Measurements from ENCODE around the gene LDAF1. TPM values are rescaled to one million over a fixed set of nuclear protein-coding genes. Genes with fewer than 3 reads are reported as not detected.
A peak's percentile ranks its signal among the peaks of the same experiment; 100 is the strongest.
"Not testable (repeated sequence)": the region's sequence is repeated elsewhere in the genome, so short reads cannot be mapped to it uniquely, and the experiment has no call there.

Gene LDAF1
- total and polyA plus RNA-seq, 10 of the 15 experiments (the other 5 are each of a cell fraction or from before 2014, with no cell fraction given), result 4.6 to 21.4 (median 6.6) TPM

GRCh38 chr16:21194771-21195301 is 36.4 kb downstream of the LDAF1 start:
- POLR2A ChIA-PET, result no interaction called here
- no peak for FAIRE-seq

DNA sequence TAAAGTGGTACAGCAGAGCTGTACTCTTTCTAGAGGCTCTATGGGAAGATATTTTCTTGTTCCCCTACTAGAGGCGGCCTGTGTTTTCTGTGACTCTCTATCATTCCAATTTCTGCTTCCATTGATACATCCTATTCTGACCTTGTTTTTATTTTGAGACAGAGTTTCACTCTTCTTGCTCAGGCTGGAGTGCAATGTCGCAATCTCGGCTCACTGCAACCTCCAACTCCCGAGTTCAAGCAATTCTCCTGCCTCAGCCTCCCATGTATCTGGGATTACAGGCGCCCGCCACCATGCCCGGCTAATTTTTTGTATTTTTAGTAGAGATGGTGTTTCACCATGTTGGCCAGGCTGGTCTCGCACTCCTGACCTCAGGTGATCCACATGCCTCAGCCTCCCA is 36.9 kb downstream of the LDAF1 start:
- DNase-seq (ENCODE audit: low read depth, low spot score); ATAC-seq; H4K20me1 ChIP-seq (ENCODE audit: control insufficient read depth, insufficient read depth); H3K79me2 ChIP-seq (ENCODE audit: control insufficient read depth, insufficient read depth, low read length); BruUV-seq (replicated peaks); H3K27me3 ChIP-seq (replicated peaks in 1 of 2; ENCODE audit: control insufficient read depth in 2 of 2, insufficient read depth in 2 of 2, low read length in 1 of 2); H3K9ac ChIP-seq (ENCODE audit: control insufficient read depth, insufficient read depth, low read length); H3K27ac ChIP-seq (ENCODE audit: control insufficient read depth, insufficient read depth); H3K36me3 ChIP-seq (ENCODE audit: control insufficient read depth in 2 of 2, insufficient read depth in 2 of 2, low read length in 1 of 2); in situ Hi-C loops (cut with MboI); H3K4me1 ChIP-seq (ENCODE audit: control insufficient read depth, insufficient read depth, low read length); POLR2A ChIA-PET; H2AFZ ChIP-seq (ENCODE audit: control insufficient read depth, low read depth, low read length); H3K9me3 ChIP-seq (replicated peaks; ENCODE audit: control insufficient read depth, insufficient read depth, low read length); intact Hi-C loops (cut with micrococcal nuclease; ENCODE audit: unreplicated experiment); H3K4me2 ChIP-seq (ENCODE audit: control insufficient read depth, insufficient read depth); H3K4me3 ChIP-seq; FAIRE-seq: not testable (repeated sequence)
- CTCF ChIA-PET, result interaction anchor here (0.6 to 3.4 kb wide), 3 partner anchors 105 to 1122 kb away, joined by 3 to 14 read pairs (median 4); no protein-coding TSS in a partner anchor
- WGBS (ENCODE audit: insufficient coverage, insufficient replicate concordance, low lambda C conversion rate, missing lambda C conversion rate), result 73% methylated on average over 8 of the region's 8 CpGs
- RAD21 ChIA-PET (ENCODE audit: unreplicated experiment), result interaction anchor here (0.8 to 1.5 kb wide), 3 partner anchors 80 to 105 kb away, joined by 3 to 5 read pairs (median 4); no protein-coding TSS in a partner anchor
- SMC1A ChIA-PET (ENCODE audit: uncharacterized antibody, unreplicated experiment), result interaction anchor here (1.4 to 1.8 kb wide), 4 partner anchors 19 to 105 kb away, joined by 3 to 6 read pairs (median 4); no protein-coding TSS in a partner anchor

More at GRCh38 chr16:21194771-21195301, 36.4 kb downstream of the LDAF1 start:
- H3K4me1 ChIP-seq (ENCODE audit: control insufficient read depth, insufficient read depth, low read length), result peaks cover 3% of the 10 kb centered on the region; the same call in 1 of the 2 replicates
- no peaks in the 10 kb centered on the region for H3K27me3 ChIP-seq (replicated peaks in 1 of 2; ENCODE audit: control insufficient read depth in 2 of 2, insufficient read depth in 2 of 2, low read length in 1 of 2)
- TF ChIP-seq ATF7 (IDR thresholded peaks at IDR 0.05; ENCODE audit: low read depth) (no peak), IRF4 (IDR thresholded peaks at IDR 0.05; ENCODE audit: low read depth, low read length) (0 out of 2 replicates have a peak, but pooled peaks have one; percentile 25), BMI1 (IDR thresholded peaks at IDR 0.05; ENCODE audit: borderline replicate concordance) (no peak), MEF2B (IDR thresholded peaks at IDR 0.05; ENCODE audit: partially characterized antibody, poor library complexity, severe bottlenecking) (peak; percentile 33), SIN3A (IDR thresholded peaks at IDR 0.05; ENCODE audit: low read depth, low read length) (no peak)
- no peaks in the 10 kb centered on the region for H3K36me3 ChIP-seq (ENCODE audit: control insufficient read depth in 2 of 2, insufficient read depth in 2 of 2, low read length in 1 of 2)
- DNase-seq (ENCODE audit: low read depth, low spot score) (no peak), ATAC-seq (no peak; the same call in 2 of the 3 replicates)
- no peaks in the 10 kb centered on the region for H4K20me1 ChIP-seq (ENCODE audit: control insufficient read depth, insufficient read depth)
- in situ Hi-C loops (cut with MboI) (no loop called here), intact Hi-C loops (cut with micrococcal nuclease; ENCODE audit: unreplicated experiment) (no loop called here)
- H3K9ac ChIP-seq (ENCODE audit: control insufficient read depth, insufficient read depth, low read length), result no peak overlapping the region
- H3K79me2 ChIP-seq (ENCODE audit: control insufficient read depth, insufficient read depth, low read length), result no peaks in the 10 kb centered on the region
- no TSS peak for BruUV-seq (replicated peaks)
- ChIA-PET RAD21 (ENCODE audit: unreplicated experiment) (interaction anchor here (0.8 to 1.5 kb wide), 3 partner anchors 80 to 106 kb away, joined by 3 to 5 read pairs (median 4); no protein-coding TSS in a partner anchor), CTCF (interaction anchor here (0.6 to 3.4 kb wide), 4 partner anchors 38 to 1123 kb away, joined by 3 to 14 read pairs (median 4); no protein-coding TSS in a partner anchor), SMC1A (ENCODE audit: uncharacterized antibody, unreplicated experiment) (interaction anchor here (1.4 to 1.8 kb wide), 4 partner anchors 20 to 106 kb away, joined by 3 to 6 read pairs (median 4); no protein-coding TSS in a partner anchor)
- WGBS (ENCODE audit: insufficient coverage, insufficient replicate concordance, low lambda C conversion rate, missing lambda C conversion rate), result 0% methylated on average over 6 of the region's 6 CpGs
- 0 out of 2 replicates have a peak overlapping the region, but pooled peaks have one; percentile 1 for H3K4me2 ChIP-seq (ENCODE audit: control insufficient read depth, insufficient read depth)
- H3K9me3 ChIP-seq (replicated peaks; ENCODE audit: control insufficient read depth, insufficient read depth, low read length), result no peaks in the 10 kb centered on the region; the same call in 2 of the 3 replicates
- H2AFZ ChIP-seq (ENCODE audit: control insufficient read depth, low read depth, low read length), result no peak overlapping the region
- no peak overlapping the region for H3K4me3 ChIP-seq
- H3K27ac ChIP-seq (ENCODE audit: control insufficient read depth, insufficient read depth), result no peak overlapping the region
